Activated CD8-positive, alpha-beta T cell treated with anti-CD3 and anti-CD28 coated beads for 36 hours (primary cell): Measurements from ENCODE around the gene OR2F1. TPM values are rescaled to one million over a fixed set of nuclear protein-coding genes. Genes with fewer than 3 reads are reported as not detected.

ENCODE experiments used
- ATAC-seq: fragments of 200-7000 bp; cut with Tn5 transposase; one replicate; pipeline ENCODE4 v1.10.0; 2021; ENCODE audit warnings: mild to moderate bottlenecking, moderate library complexity
- CTCF ChIA-PET: fragments of 350-600 bp; sonication (Branson Sonifier 250); formaldehyde crosslinking; loops from one replicate; lab custom pipeline; 2021; ENCODE audit warnings: antibody characterized with exemption; lab: Charles Lee
- POLR2A ChIA-PET: fragments of 350-600 bp; sonication (Branson Sonifier 250); formaldehyde crosslinking; loops from one replicate; lab custom pipeline; 2021; ENCODE audit warnings: antibody characterized with exemption; lab: Charles Lee
- DNase-seq: peaks from one replicate; pipeline ENCODE4 v3.0.0-alpha.2; 2020
- H3K27ac Mint-ChIP-seq: one replicate; pipeline ENCODE4 v1.8.0; 2021; ENCODE audit warnings: mild to moderate bottlenecking, mixed read lengths
- H3K27me3 Mint-ChIP-seq: one replicate; pipeline ENCODE4 v1.8.0; 2021; ENCODE audit warnings: mixed read lengths
- H3K36me3 Mint-ChIP-seq: one replicate; pipeline ENCODE4 v1.8.0; 2021; ENCODE audit warnings: low read depth, mixed read lengths
- H3K4me1 Mint-ChIP-seq: one replicate; pipeline ENCODE4 v1.8.0; 2021; ENCODE audit warnings: low read depth, mixed read lengths
- H3K4me3 Mint-ChIP-seq: one replicate; pipeline ENCODE4 v1.8.0; 2021; ENCODE audit warnings: mild to moderate bottlenecking, moderate library complexity, mixed read lengths
- H3K9me3 Mint-ChIP-seq: one replicate; pipeline ENCODE4 v1.8.0; 2021; ENCODE audit warnings: mixed read lengths
- intact Hi-C: fragments of 100-400 bp; cut with micrococcal nuclease; formaldehyde crosslinking; loops from one replicate; pipeline ENCODE4 v1.10.0; 2022
- total RNA-seq, 2 experiments: library from RNA; stranded (reverse); gene quantifications; one replicate each; pipeline ENCODE4 v1.2.3, GENCODE V29; 2021
- TF ChIP-seq, protein P1 (sequence below): fragments of 200-600 bp; IDR thresholded peaks from one replicate; pipeline ENCODE4 v1.8.0; 2022; ENCODE audit warnings: antibody characterized with exemption, mild to moderate bottlenecking

The OR2F1 gene
- total RNA-seq, 2 experiments from 2014 or later: not detected

DNA sequence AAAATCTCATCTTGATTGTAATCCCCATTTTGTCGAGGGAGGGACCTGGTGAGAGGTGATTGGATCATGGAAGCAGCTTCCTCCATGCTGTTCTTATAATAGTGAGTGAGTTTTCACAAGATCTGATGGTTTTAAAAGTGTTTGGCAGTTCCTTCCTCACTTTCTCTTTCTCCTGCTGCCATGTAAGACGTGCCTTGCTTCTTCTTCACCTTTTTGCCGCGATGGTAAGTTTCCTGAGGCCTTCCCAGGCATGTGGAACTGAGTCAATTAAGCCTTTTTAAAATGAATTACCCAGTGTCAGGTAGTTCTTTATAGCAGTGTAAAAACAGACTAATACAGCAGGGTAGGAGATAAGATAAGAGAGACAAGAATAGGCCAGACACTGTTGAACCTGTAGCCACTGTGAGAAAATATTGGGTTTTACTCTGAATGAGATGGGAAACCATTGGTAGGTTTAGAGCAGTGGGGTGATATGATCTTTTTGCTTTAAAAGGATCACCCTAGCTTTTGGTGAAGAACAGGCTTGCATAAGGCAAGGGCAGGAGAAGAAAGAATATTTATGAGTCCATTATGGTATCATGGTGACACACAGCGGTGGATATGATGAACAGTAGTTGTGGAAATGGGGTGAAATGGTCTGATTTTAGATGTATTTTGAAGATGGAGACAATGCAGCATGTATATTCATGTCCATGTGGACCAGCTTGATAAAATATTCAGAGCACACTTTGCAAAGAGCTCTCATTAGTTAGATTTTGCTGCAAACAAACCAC, 57.0 kb downstream of the OR2F1 start:
- ATAC-seq: no peak
- no peaks in the 10 kb centered on the region for H3K4me1 Mint-ChIP-seq
- H3K4me3 Mint-ChIP-seq: no peak overlapping the region
- TF ChIP-seq, protein P1, sequence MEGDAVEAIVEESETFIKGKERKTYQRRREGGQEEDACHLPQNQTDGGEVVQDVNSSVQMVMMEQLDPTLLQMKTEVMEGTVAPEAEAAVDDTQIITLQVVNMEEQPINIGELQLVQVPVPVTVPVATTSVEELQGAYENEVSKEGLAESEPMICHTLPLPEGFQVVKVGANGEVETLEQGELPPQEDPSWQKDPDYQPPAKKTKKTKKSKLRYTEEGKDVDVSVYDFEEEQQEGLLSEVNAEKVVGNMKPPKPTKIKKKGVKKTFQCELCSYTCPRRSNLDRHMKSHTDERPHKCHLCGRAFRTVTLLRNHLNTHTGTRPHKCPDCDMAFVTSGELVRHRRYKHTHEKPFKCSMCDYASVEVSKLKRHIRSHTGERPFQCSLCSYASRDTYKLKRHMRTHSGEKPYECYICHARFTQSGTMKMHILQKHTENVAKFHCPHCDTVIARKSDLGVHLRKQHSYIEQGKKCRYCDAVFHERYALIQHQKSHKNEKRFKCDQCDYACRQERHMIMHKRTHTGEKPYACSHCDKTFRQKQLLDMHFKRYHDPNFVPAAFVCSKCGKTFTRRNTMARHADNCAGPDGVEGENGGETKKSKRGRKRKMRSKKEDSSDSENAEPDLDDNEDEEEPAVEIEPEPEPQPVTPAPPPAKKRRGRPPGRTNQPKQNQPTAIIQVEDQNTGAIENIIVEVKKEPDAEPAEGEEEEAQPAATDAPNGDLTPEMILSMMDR: no peak
- H3K9me3 Mint-ChIP-seq: peaks cover 6% of the 10 kb centered on the region
- intact Hi-C loops: no loop called here
- no peaks in the 10 kb centered on the region for H3K36me3 Mint-ChIP-seq
- H3K27ac Mint-ChIP-seq: no peak overlapping the region
- peaks cover 13% of the 10 kb centered on the region for H3K27me3 Mint-ChIP-seq
- ChIA-PET POLR2A (no interaction called here), CTCF (no interaction called here)
- no peak for DNase-seq

Other genes starting within 250 kb of the OR2F1 start
- 1 to 10 TPM; 1.3 to 1.7 TPM for gene CTAGE6, start 197.1 kb upstream of the OR2F1 start, total RNA-seq
- gene TCAF1, start 52.7 kb upstream of the OR2F1 start, total RNA-seq: 10 to 100 TPM; 13.8 to 14.7 TPM
- gene OR2F2, start 19.6 kb upstream of the OR2F1 start, total RNA-seq: not detected
- gene OR6B1, start 45.5 kb downstream of the OR2F1 start, total RNA-seq: not detected
- gene OR2A5, start 94.1 kb downstream of the OR2F1 start, total RNA-seq: not detected
- gene OR2A25, start 115.0 kb downstream of the OR2F1 start, total RNA-seq: not detected
- not detected for gene OR2A12, start 131.4 kb downstream of the OR2F1 start, total RNA-seq
- not detected for gene OR2A2, start 154.7 kb downstream of the OR2F1 start, total RNA-seq
- not detected for gene OR2A14, start 168.3 kb downstream of the OR2F1 start, total RNA-seq
- gene CTAGE4, start 228.6 kb downstream of the OR2F1 start, total RNA-seq: 1 to 10 TPM in 1 of 2 experiments, under 1 TPM in 1; 0.87 to 1.6 TPM
- 1 to 10 TPM; 2.3 to 2.8 TPM for gene ARHGEF35, start 241.0 kb downstream of the OR2F1 start, total RNA-seq